Activated B cell treated with CpG ODN at 0.5 μM for 24 hours (primary cell): ENCODE results near the gene TAP2. TPM values are rescaled to one million over a fixed set of nuclear protein-coding genes. Genes with fewer than 3 reads are reported as not detected.
A peak's percentile ranks its signal among the peaks of the same experiment; 100 is the strongest.

Experiments
- ATAC-seq: fragments of 200-7000 bp; cut with Tn5 transposase; one replicate; pipeline ENCODE4 v1.10.0; 2021; ENCODE audit warnings: low read depth, mild to moderate bottlenecking, moderate library complexity
- CTCF ChIA-PET: fragments of 350-600 bp; sonication (Branson Sonifier 250); formaldehyde crosslinking; loops from one replicate; lab custom pipeline; 2021; ENCODE audit warnings: antibody characterized with exemption; lab: Charles Lee
- POLR2A ChIA-PET: fragments of 350-600 bp; sonication (Branson Sonifier 250); formaldehyde crosslinking; loops from one replicate; lab custom pipeline; 2021; ENCODE audit warnings: antibody characterized with exemption; lab: Charles Lee
- DNase-seq: peaks from one replicate; pipeline ENCODE4 v3.0.0; 2022
- H3K27ac Mint-ChIP-seq: one replicate; pipeline ENCODE4 v1.8.0; 2020; ENCODE audit warnings: mixed read lengths
- H3K27me3 Mint-ChIP-seq: one replicate; pipeline ENCODE4 v1.8.0; 2021; ENCODE audit warnings: mixed read lengths
- H3K36me3 Mint-ChIP-seq: one replicate; pipeline ENCODE4 v1.8.0; 2021; ENCODE audit warnings: low read depth, mixed read lengths
- H3K4me1 Mint-ChIP-seq: one replicate; pipeline ENCODE4 v1.8.0; 2021; ENCODE audit warnings: mixed read lengths
- H3K4me3 Mint-ChIP-seq: one replicate; pipeline ENCODE4 v1.8.0; 2020; ENCODE audit warnings: mild to moderate bottlenecking, mixed read lengths
- H3K9me3 Mint-ChIP-seq: one replicate; pipeline ENCODE4 v1.8.0; 2020; ENCODE audit warnings: mixed read lengths
- CTCF ChIP-seq: fragments of 200-600 bp; IDR thresholded peaks from one replicate; pipeline ENCODE4 v1.8.0; 2022; ENCODE audit warnings: antibody characterized with exemption, mild to moderate bottlenecking
- intact Hi-C: fragments of 100-400 bp; cut with micrococcal nuclease; formaldehyde crosslinking; loops from one replicate; pipeline ENCODE4 v1.15.1; 2024
- total RNA-seq: library from RNA; stranded (reverse); gene quantifications from 2 replicates; pipeline ENCODE4 v1.2.3, GENCODE V29; 2022

TAP2 gene
- total RNA-seq, 1 donor from 2014 or later, result 172 TPM

- peak overlapping the region; percentile 67 for H3K27ac Mint-ChIP-seq
- ATAC-seq (no peak), DNase-seq (no peak)
- H3K27me3 Mint-ChIP-seq, result no peaks in the 10 kb centered on the region
- no peak overlapping the region for H3K4me3 Mint-ChIP-seq
- no peaks in the 10 kb centered on the region for H3K36me3 Mint-ChIP-seq
- CTCF ChIA-PET, result interaction anchor here (0.9 to 3.2 kb wide), 10 partner anchors 9 to 676 kb away, joined by 3 to 33 read pairs (median 4); partner anchors contain the start of gene TAP2
- peaks cover 40% of the 10 kb centered on the region for H3K4me1 Mint-ChIP-seq
- peaks cover 6% of the 10 kb centered on the region for H3K9me3 Mint-ChIP-seq
- no peak for TF ChIP-seq CTCF
- intact Hi-C loops, result loop anchor here (10.0 kb wide), 1 partner anchor 750 kb away; no protein-coding TSS in a partner anchor
- POLR2A ChIA-PET, result interaction anchor here (0.6 to 2.5 kb wide), 12 partner anchors 20 to 965 kb away, joined by 3 to 16 read pairs (median 3); partner anchors contain the start of genes PSMB9, TAP1 and TAP2
Observed at GRCh38 chr6:32794510-32794909, 44.0 kb downstream of the TAP2 start.

GRCh38 chr6:32792901-32793435, 45.6 kb downstream of the TAP2 start:
- ATAC-seq (no peak), DNase-seq (no peak)
- no peak overlapping the region for H3K4me3 Mint-ChIP-seq
- no peaks in the 10 kb centered on the region for H3K27me3 Mint-ChIP-seq
- H3K36me3 Mint-ChIP-seq, result no peaks in the 10 kb centered on the region
- no peaks in the 10 kb centered on the region for H3K9me3 Mint-ChIP-seq
- no peak overlapping the region for H3K27ac Mint-ChIP-seq
- intact Hi-C loops, result loop anchor here (10.0 kb wide), 1 partner anchor 748 kb away; no protein-coding TSS in a partner anchor
- no peak for TF ChIP-seq CTCF
- POLR2A ChIA-PET, result interaction anchor here (1.5 to 2.5 kb wide), 4 partner anchors 21 to 74 kb away, joined by 4 to 16 read pairs (median 10); partner anchors contain the start of genes PSMB9, TAP1 and TAP2
- H3K4me1 Mint-ChIP-seq, result peaks cover 40% of the 10 kb centered on the region
- CTCF ChIA-PET, result interaction anchor here (0.9 to 3.2 kb wide), 7 partner anchors 10 to 548 kb away, joined by 3 to 33 read pairs (median 9); partner anchors contain the start of gene TAP2

GRCh38 chr6:32790306-32790705, 48.2 kb downstream of the TAP2 start:
- Mint-ChIP-seq H3K4me3 (no peak overlapping the region), H3K27ac (no peak overlapping the region), H3K4me1 (peaks cover 20% of the 10 kb centered on the region), H3K36me3 (no peaks in the 10 kb centered on the region), H3K9me3 (no peaks in the 10 kb centered on the region), H3K27me3 (no peaks in the 10 kb centered on the region)
- ATAC-seq (no peak), DNase-seq (no peak)
- intact Hi-C loops, result loop anchor here (10.0 kb wide), 1 partner anchor 746 kb away; no protein-coding TSS in a partner anchor
- POLR2A ChIA-PET, result no interaction called here
- TF ChIP-seq CTCF, result no peak
- CTCF ChIA-PET, result no interaction called here

Other genes with a start within 250 kb of the TAP2 start
- gene HLA-DRB1, start 248.9 kb downstream of the TAP2 start, total RNA-seq, result 621 and 630 TPM in 2 replicates
- 628 and 664 TPM in 2 replicates for gene HLA-DQA1, start 201.3 kb downstream of the TAP2 start, total RNA-seq
- 262 and 310 TPM in 2 replicates for gene HLA-DQB1, start 172.1 kb downstream of the TAP2 start, total RNA-seq
- 231 and 237 TPM in 2 replicates for gene HLA-DQA2, start 97.3 kb downstream of the TAP2 start, total RNA-seq
- gene HLA-DQB2, start 75.2 kb downstream of the TAP2 start, total RNA-seq, result 95.7 and 107 TPM in 2 replicates
- gene HLA-DOB, start 21.7 kb downstream of the TAP2 start, total RNA-seq, result 95.6 and 101 TPM in 2 replicates
- gene PSMB8, start 5.3 kb upstream of the TAP2 start, total RNA-seq, result 182 and 194 TPM in 2 replicates
- 148 and 151 TPM in 2 replicates for gene TAP1, start 15.0 kb upstream of the TAP2 start, total RNA-seq
- 198 and 223 TPM in 2 replicates for gene PSMB9, start 15.5 kb upstream of the TAP2 start, total RNA-seq
- gene HLA-DMB, start 102.3 kb upstream of the TAP2 start, total RNA-seq, result 341 and 365 TPM in 2 replicates
- gene HLA-DMA, start 114.4 kb upstream of the TAP2 start, total RNA-seq, result 371 and 387 TPM in 2 replicates
- gene BRD2, start 129.9 kb upstream of the TAP2 start, total RNA-seq, result 347 and 370 TPM in 2 replicates
- gene HLA-DOA, start 170.9 kb upstream of the TAP2 start, total RNA-seq, result 153 and 167 TPM in 2 replicates
- 718 and 730 TPM in 2 replicates for gene HLA-DPA1, start 234.9 kb upstream of the TAP2 start, total RNA-seq
- gene HLA-DPB1, start 237.3 kb upstream of the TAP2 start, total RNA-seq, result 853 and 854 TPM in 2 replicates